CD1c-positive myeloid dendritic cell (primary cell): ENCODE measurements around the gene FUNDC2.

Experiments used
- DNase-seq: peaks from one replicate; pipeline ENCODE4 v3.0.0-alpha.2; 2016; ENCODE audit errors: extremely low spot score

Gene FUNDC2

DNA sequence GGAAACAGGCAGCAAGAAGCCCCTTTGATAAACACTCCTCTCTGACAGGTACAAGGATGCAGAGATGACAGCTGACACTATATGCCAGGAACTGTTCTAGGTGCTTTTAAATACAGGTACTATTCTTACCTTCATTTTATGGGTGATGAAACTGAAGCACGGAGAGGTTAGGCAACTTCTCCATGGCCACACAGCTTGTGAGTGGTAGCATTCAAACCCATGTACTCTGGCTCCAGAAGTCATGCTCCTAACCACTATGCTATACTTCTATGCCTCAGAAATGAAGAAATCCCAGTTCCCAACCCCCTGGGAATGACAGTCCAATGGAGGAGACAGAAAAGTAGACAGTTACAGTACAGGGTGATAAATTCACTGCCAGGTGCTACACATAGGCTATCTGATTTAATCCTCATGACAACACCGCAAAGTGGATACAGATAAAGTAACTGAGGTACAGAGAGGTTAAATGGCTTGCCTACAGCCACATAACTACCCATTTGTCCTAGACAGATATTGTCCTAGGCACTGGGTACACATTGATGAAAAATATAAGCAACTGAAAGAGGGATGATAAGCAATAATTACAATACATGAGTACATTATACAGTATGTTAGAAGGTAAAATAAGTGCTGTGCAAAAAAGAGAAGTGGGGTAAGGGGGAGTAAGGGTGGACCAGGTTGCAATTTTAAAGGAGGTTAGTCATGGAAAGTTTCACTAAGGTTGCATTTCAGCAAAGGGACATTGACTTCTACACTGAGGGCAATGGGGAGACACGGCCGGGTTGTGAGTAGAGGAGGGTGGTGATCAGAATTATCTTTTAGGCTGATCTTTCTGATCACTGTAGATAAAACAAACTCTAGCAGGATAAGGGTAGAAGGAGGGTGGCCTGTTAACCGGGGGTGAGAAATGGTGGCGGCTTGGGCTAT, 2.5 kb upstream of the FUNDC2 start:
- no peak for DNase-seq

DNA sequence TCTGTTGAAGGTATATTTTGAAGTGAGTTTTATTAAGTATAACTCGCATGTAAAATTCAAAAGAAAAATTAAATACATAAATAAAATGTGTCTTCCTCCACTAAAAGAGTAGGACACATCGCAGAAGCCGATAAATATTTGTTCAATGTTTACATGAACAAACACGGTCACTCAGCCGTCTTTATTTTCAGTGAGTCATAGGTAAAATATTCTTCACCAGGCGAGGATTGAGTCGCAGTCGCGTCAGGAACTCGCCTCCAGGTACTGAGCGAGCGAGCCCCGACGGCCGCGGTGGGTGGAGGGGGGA, 271 bp upstream of the FUNDC2 start:
- no peak for DNase-seq

DNA sequence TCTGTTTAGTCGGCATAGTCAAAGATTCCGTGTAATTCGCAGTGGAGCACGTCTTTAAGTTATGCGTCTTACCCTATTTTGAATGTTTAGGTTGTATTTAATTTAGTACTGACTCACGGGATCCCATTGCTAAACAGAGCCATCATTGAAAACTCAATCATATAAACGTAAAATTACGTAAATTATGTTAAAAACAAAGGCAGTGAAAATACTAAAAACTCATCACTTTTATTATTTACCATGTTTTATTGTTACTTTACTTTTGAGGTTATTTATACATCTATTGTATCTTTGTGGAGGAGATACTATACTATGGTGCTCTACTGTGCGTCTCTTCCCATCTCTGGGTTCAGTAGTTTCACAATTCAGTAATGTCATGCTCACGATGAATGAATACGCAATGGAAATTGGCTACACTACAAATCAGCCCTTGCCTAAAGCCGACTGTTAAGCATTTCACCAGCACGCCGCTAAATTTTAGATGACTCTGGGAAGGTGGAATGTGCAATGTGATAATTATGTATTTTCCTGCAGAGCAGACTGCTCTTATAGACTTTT, 944 bp downstream of the FUNDC2 start:
- peak; percentile 55 for DNase-seq

DNA sequence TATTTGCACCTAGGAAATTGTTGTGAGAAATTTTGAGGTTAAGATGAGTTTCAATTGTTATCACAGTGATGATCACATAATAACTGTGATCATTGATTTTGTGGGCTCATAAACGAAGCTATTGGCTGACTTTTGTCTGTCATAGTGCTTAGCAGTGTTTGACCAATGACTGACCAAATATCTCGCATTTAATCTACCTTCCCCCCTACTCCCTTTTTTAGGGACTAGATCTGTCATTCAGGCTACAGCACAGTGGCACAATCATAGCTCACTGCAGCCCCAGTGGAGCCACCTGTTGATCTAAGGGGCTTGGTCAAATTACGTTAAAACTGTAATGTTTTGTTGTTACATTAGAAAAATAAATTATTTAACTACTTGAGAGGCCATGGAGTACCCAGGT, 1.5 kb downstream of the FUNDC2 start:
- DNase-seq = no peak

DNA sequence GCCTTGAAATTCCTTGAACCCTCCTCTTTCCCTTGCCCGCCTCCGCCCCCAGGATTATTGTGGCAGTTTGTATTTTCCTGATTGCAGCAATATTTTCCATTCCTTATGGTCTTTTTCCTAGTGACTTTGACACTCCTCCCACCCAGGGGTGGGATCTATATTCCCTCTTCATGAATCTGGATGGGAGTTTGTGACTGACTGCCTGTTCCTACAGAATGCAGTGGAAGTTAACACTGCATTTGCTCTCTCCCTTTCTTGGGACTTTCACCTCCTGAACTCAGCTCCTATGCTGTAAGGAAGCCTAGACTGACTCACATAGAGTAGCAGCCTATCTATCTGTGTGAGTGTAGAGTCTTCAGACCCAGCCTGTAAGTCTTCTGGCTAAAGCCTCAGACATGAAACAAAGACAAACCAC, 2.2 kb downstream of the FUNDC2 start:
- DNase-seq = no peak

DNA sequence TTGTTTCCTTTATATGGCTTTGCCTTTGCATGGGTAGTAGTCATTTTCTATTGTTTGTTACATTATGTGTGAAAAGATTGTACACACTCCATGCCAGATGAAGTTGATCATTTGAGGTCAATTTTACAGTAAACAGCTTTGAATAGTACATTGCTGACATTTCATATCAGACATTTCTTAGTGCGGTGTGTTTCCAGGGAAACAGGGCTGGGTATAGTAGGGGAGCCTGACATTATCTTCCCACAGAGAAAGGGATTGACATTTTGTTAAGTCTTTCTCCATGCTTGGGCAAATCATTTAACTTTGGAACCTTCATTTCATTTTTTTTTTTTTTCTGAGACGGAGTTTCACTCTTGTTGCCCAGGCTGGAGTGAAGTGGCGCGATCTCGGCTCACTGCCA, 5.0 kb downstream of the FUNDC2 start:
- no peak for DNase-seq

DNA sequence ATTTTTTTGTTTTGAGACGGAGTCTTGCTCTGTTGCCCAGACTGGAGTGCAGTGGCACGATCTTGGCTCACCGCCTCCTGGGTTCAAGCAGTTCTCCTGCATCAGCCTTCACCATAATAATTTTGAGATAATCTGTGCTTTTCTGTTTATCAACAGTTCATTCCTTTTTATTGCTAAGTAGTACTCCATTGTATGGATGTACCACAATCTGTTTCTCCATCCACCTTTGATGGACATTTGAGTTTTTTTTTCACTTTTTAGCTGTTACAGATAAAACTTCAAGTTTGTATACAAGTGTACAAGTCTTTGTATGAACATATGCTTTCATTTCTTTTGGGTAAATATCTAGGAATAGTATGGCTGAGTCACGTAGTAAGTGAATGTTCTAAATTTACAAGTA, 9.0 kb downstream of the FUNDC2 start:
- no peak for DNase-seq

DNA sequence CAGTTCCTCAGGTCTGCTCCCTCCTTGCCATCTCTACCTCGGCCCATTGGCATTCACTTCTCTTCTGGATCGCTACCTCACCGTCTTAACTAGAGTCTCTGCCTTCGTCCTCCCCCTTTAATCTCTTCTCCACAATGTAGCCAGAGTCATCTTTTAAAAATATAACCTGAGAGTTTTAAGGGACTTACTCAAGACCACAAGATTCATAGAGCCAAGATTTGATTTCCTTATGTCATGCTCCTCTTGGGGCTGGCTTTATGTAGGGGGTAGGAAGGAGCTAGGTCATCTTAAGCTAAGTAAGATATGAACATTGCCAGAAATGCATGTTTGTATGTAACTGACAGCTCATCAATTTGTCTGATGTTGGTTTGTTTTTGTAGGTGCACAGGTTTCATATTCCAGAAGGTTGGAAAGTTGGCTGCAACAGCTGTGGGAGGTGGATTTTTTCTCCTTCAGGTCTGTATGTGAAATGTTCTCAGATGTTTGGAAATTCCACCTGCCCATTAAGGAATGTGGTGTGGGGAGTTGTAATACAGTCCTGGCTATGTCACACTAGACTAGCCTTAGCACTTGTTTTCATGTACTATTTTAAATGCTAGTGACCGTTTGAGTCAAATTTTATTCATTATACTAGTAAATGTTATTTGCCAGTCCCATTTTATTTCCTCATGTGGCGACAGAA, 19.6 kb downstream of the FUNDC2 start:
- DNase-seq = no peak

DNA sequence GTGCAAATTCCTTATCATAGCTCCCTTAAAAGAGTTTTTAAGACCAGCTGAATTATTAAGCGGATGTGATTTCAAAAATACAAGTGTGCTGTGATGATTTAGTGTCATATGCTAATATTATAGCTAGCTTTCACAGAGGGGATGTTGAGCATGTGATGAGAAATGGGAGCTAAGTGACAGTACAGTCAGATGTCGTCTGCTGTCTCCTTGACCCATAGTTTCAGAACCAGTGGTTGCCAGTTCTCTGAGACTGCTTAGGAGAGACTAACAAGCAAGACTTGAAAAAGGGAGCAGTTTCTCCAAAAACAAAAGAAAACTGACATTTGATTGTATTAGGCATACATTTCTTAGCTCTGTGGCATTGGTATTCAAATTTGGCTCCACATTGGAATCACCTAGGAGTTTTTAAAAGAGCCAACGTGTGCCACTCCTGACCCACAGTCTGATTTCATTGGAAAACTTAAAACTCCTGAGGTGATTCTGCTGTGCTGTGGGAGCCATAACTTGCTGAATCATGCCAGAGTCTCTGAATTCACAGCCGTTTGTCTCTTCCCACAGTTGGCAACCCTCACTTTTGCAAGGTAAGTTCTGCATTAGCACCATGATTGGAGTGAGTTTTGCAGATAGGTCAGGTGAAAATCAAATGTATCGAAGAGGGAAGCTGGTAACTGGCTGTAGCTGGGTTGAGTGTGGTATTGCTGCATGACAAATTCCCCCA, 20.3 kb downstream of the FUNDC2 start:
- no peak for DNase-seq

DNA sequence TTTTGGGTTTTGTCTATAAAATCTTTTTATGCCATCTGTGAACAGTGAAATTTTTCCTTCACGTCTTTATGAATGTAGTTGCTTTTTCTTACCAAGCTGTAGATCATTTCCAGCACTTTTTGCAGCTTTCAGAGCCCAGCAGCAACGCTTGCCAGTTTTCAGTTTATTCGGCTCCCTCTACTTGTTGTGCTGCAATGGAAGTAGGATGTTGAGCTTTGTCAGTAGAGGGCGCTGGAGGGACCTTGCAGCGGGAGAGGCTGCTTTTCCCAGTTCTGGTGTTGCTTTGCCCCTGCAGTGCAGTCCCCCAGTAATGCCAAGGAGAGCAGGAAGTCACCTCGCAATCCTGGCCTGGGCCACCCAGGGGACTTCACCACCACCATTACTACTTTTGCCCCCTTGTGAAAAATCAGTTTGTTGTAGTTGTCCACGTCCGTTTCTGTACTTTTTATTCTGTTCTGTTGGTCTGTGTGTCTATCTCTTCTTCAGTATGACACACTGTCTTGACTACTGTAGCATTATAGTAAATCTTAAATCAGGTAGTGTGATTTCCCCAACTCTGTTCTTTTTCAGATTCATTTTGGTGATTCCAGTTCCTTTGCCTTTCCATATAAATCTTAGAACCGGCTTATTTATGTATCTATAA, 22.5 kb downstream of the FUNDC2 start:
- peak; percentile 43 for DNase-seq

DNA sequence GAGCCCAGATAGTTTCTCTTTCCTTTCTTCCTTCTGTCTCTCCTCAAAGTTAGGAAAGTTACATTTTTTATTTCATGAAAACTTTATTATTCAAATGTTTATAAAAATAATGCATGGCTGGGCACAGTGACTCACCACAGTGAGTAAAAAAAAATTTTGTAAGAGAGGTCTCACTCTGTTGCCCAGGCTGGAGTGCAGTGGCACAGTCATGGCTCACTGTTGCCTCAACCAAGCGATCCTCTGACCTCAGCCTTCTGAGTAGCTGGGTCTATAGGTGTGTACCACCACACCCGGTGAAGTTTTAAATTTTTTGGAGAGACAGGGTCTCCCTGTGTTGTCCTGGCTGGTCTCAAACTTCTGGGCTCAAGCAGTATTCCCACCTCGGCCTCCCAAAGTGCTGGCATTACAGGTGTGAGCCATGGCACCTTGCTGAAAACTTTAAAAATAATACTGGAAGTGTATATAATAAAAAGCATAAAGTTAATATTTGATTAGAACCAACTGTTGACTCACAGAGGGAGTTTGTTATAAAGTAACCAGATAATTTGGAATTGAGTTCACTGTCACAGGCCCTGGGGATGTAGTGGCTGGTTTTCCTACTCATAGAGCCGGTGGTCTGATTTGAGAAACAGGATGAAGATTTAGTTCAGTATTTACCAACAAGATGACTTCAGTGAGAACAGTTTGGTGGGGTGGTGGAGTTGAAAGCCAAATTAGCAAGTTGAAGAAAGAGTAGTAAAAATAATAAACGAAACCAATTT, 26.3 kb downstream of the FUNDC2 start:
- DNase-seq = no peak

DNA sequence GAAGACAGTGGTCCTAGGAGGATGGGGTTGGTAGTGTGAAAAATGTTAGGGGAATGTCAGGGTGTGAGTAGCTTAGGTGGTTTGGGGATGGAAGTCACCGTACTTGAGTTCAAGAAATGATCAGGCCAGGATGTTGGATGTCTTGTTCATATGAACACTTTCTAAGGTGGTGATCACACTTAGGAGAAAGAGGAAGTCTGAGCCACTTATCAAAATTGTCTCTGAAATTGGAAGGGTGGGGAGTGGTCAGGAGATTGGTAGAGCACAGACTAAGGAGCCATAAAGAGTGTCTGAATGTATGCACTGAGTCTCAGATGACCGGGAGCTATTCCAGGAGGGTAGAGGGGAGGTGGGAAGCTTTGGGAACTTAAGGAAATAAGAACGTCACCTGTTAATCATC, 27.0 kb downstream of the FUNDC2 start:
- DNase-seq = no peak

DNA sequence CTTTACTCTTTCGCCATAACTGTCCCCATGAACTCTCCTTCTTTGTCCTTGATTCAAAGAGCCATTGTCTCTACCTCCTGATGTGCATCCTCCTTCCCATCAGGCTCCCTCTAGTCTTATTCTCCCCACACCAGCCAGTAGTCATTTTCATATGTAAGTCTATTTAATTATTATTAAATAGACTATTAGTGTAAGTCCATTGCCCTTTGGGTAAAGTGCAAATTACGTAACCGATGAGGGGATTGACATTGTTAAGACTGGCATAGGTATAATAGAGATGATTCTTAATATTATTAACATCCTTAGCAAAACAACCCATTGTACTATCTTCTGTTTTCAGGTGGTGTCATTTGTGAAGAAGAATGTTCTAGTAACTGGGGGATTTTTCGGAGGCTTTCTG, 27.6 kb downstream of the FUNDC2 start:
- no peak for DNase-seq

DNA sequence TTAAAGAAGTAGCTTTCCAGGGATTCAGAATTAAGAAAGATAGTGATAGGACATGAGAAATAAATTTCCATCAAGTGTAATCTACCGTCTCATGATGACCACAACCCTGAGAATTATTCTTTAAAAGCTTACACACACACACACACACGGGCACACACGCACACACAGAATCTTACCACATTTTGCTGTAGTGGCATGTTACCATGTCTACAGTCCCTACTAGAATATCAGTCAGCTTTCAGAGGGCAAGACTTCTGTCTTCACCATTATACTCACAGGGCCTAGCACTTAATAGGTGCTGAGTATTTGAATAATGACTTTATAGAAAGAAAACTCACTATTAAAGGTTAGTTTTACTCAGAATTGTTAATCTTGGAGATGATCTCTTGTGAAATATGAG, 28.9 kb downstream of the FUNDC2 start:
- DNase-seq = no peak

DNA sequence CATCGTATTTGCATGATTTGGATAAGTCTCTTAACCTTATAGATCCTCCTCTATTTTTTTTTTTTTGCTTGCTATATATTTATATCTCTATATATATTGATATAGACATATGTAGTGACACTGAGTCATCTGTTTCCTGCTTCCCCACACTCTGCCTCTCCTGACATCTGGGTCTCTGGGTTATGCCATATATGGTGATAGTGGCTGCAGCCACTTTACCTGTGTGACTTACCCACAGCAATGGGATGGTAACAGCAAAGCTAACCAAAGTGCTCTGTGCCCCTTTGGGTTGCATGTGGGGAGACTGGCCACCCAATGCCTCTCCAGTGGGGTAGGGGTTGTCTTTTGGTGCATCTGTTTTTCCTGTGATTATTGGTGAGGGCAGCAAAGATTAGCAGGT, 29.8 kb downstream of the FUNDC2 start:
- no peak for DNase-seq

DNA sequence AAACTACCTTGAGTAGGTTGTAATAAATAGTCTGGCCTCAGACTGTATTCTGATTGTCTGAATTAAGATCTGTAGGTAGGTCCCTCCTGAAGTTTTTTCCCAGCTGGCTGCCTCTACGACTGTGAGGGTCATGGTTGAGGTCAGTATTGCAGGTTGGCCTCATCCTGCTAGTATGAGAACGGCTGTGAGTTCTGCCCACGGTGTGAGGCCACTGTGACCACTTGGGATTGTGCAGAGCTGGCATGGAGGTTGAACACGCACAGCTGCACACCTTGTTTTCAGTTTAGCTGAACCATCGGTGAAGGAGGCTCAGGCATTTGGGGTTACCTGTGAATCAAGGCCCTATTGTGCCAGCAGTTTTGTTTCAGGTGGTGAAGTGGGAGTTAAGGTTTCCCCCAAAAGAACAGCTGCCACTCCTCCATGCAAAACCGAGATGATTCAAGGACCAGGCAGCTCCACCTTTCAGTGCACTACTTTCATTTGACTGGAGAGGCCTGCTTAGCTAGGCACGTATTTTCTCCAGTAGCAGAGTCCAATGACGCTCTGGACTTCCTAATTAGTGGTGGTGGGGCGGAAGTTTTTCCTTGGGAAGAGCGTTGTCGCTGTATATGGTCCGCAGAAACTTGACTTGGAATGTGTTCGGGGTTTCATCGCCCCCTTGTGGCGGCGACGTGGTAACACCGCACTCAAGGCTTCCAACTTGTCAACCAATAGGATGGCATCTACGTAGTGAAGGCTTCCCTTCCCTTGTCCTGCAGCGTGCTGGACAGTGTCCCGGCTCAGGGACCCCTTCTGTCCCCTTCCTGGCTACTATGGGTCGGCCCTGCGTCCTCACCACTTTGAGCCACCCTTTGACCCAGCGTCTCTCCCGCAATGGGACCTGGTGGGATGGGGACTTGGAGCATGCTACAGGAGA, 30.5 kb downstream of the FUNDC2 start:
- DNase-seq = peak; percentile 61

DNA sequence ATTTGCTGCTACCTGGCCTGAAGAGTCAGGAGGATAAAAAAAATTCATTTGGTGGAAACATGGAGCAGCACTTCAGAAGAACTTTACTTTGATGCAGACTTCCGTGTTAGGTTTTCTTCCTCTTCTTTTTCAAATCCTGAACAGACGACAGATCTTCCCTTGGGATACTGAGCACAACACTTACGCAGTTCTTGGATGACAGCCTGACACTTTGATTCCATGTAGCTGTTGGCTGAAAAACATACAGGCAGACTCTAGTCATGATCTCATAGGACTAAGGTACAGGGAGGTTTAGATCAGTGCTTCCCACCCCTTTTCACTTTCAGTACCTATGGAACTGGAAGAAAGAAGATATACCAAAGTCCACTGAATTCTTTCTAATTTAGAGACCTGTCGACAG, 35.1 kb downstream of the FUNDC2 start:
- no peak for DNase-seq

DNA sequence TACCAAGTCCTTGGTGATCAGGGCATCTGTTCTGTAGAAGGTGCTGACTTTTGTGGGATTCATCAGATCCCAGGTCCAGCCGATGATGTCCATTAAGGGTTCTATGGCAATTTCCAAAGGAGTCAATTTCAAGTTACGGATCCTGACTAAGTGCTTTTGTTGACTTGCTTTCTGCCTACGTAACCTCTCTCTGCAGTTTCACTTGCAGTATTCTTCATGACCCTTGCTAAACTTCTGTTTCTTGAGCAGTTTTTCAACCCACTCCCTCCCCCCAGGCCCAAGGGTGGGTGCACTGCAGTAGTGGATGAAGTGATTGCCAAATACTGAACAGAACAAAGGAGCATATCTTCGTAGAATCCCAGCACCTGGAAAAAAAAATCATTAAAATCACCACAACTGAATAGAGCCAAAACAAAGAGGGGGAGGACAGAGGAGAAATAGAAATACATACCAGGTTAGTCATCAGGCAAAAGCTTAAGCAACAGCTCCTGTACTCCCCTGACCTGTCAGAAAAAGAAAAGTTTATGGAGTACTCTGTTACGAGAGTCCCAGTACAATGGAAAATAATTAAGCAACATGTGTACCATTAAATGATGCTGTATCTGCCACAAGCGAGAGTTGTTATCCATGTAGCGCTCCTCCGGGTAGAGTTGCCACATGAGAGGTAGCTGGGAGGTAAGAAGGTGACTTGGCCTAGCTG, 38.5 kb downstream of the FUNDC2 start:
- DNase-seq = no peak

DNA sequence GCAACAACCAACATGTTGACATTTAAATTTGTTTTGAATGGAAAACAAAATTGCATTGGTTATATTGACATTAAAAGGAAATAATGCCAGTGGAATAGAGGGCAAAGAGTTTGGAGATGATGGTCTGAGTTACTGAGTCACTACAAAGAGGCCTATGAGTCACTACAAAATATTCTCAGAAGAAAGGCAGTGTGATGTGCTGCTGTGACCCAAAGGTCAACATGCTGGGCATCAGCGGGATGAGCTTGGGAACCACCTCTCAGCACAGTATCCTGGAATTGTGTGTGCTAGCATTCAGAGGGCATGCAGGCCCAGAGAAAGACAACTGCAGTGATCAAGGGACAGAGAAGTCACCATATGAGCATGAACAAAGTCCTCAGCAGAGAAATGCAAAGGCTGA, 41.5 kb downstream of the FUNDC2 start:
- DNase-seq = peak; percentile 2

DNA sequence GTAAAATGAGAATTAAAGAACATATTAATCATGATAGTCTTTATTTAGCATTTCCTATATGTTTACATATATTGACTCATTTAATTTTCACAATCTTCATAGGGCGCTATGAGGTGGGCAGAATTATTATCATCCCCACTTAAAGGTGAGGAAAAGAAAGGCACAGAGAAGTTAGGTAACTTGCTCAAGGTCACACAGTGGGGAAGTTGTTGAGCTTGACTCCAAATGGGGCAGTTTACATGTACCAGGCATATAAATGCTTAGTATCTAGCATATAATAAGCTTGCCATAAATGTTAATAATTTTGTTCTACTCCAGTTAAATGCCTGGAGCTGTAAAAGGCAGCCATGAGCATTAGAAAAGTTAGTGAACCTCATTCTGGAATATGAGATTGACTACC, 42.8 kb downstream of the FUNDC2 start:
- DNase-seq = no peak
